A673 (cell line): ENCODE data around the gene LRP1B.

Source experiments
- CTCF ChIP-seq: fragments of 300-800, 200-600 bp; sonication (generic); conservative IDR thresholded peaks from 2 replicates; pipeline ENCODE4 v1.5.1; 2017; ENCODE audit warnings: low read depth, mild to moderate bottlenecking, antibody characterized with exemption, low read length, moderate library complexity, mixed read lengths
- EZH2 ChIP-seq: fragments of 200-600 bp; sonication (generic); IDR thresholded peaks from 2 replicates; pipeline ENCODE4 v1.6.1; 2017; ENCODE audit warnings: borderline replicate concordance, low read depth, mild to moderate bottlenecking, mixed read lengths, antibody characterized with exemption, low read length; ENCODE audit not compliant: poor library complexity, severe bottlenecking

DNA sequence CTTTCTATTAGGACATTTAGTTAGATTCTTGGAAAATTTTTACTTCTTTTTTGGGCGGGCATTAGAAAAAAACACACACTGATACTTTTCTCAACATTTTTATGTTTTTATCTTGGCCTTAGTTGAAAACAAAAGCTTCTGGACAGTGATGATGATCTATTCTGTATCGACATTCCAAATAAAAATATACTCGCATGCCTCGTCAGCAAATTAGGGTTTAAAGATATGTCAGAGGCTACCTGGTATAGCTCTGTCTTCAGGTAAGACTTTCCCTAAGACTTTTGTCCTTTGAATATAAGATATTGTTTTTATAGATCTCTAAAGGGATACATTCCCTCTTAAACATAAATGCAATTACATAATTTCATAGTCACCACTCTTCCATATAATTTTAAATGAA, 816.8 kb downstream of the LRP1B start:
- TF ChIP-seq CTCF = no peak
- TF ChIP-seq EZH2 = no peak
